Brain pericyte (primary cell): ENCODE measurements around the gene LINC01488.

Experiments
- DNase-seq: peaks from one replicate; pipeline ENCODE4 v3.0.0-alpha.2; 2012; ENCODE audit warnings: low read depth, low spot score

LINC01488 gene

GRCh38 chr11:69509846-69510390 lies 28.5 kb downstream of the LINC01488 start:
- no peak for DNase-seq

GRCh38 chr11:69510471-69511357 lies 29.3 kb downstream of the LINC01488 start:
- no peak for DNase-seq

GRCh38 chr11:69511358-69512055 lies 30.0 kb downstream of the LINC01488 start:
- DNase-seq, result no peak

GRCh38 chr11:69512136-69512535 lies 30.7 kb downstream of the LINC01488 start:
- no peak for DNase-seq

GRCh38 chr11:69512790-69513189 lies 31.3 kb downstream of the LINC01488 start:
- no peak for DNase-seq

- DNase-seq, result no peak
Observed at GRCh38 chr11:69513196-69513595, 31.7 kb downstream of the LINC01488 start.

- no peak for DNase-seq
Observed at GRCh38 chr11:69513663-69514224, 32.3 kb downstream of the LINC01488 start.

- no peak for DNase-seq
Observed at GRCh38 chr11:69514771-69515170, 33.3 kb downstream of the LINC01488 start.

GRCh38 chr11:69515271-69516245 lies 34.1 kb downstream of the LINC01488 start:
- no peak for DNase-seq

- no peak for DNase-seq
Observed at GRCh38 chr11:69516526-69516925, 35.1 kb downstream of the LINC01488 start.

GRCh38 chr11:69518081-69518950 lies 36.9 kb downstream of the LINC01488 start:
- no peak for DNase-seq

- no peak for DNase-seq
Observed at GRCh38 chr11:69520186-69520916, 38.9 kb downstream of the LINC01488 start.

- DNase-seq, result no peak
Observed at GRCh38 chr11:69521457-69521856, 40.0 kb downstream of the LINC01488 start.

GRCh38 chr11:69523453-69523852 lies 42.0 kb downstream of the LINC01488 start:
- no peak for DNase-seq

GRCh38 chr11:69524291-69524882 lies 42.9 kb downstream of the LINC01488 start:
- DNase-seq, result no peak

- DNase-seq, result no peak
Observed at GRCh38 chr11:69524991-69525411, 43.5 kb downstream of the LINC01488 start.

GRCh38 chr11:69525516-69526452 lies 44.3 kb downstream of the LINC01488 start:
- DNase-seq, result no peak

GRCh38 chr11:69526453-69526810 lies 45.0 kb downstream of the LINC01488 start:
- no peak for DNase-seq
